Caco-2 (cell line): ENCODE data around the gene DIAPH1. TPM values are rescaled to one million over a fixed set of nuclear protein-coding genes. Genes with fewer than 3 reads are reported as not detected.

ENCODE experiments used
- Bru-seq: library from RNA; stranded (reverse); fragments of 400-500 nt; gene quantifications from one replicate; lab custom pipeline; 2021; lab: Mats Ljungman, UMichigan
- BruChase-seq, 2 experiments: library from RNA; stranded (reverse); fragments of 400-500 nt; gene quantifications; one replicate each; lab custom pipeline; 2021; lab: Mats Ljungman, UMichigan
- BruUV-seq: library from RNA; stranded (reverse); fragments of 400-500 nt; replicated peaks from 2 replicates; lab custom pipeline; 2021; lab: Mats Ljungman, UMichigan
- CTCF ChIA-PET: fragments of 300-600 bp; sonication (Branson Sonifier 250); formaldehyde crosslinking; loops from one replicate; lab custom pipeline; 2022; ENCODE audit warnings: antibody characterized with exemption; lab: Charles Lee
- POLR2A ChIA-PET: fragments of 300-600 bp; sonication (Branson Sonifier 250); formaldehyde crosslinking; loops from one replicate; lab custom pipeline; 2022; ENCODE audit warnings: antibody characterized with exemption; lab: Charles Lee
- DNase-seq, 2 experiments: peaks; one replicate each; pipeline versions ENCODE4 v3.0.0 to v3.0.0-alpha.2; 2020 to 2022
- H3K27me3 ChIP-seq: replicated peaks from 2 replicates; pipeline ENCODE4 v1.6.0; 2011; ENCODE audit warnings: low read length; ENCODE audit not compliant: control insufficient read depth, insufficient read depth
- H3K36me3 ChIP-seq: 2 replicates; pipeline ENCODE4 v1.5.1; 2011; ENCODE audit warnings: low read length; ENCODE audit not compliant: control insufficient read depth, insufficient read depth
- H3K4me1 ChIP-seq: fragments of 250-450 bp; sonication (Bioruptor Pico); 2 replicates; pipeline ENCODE4 v1.5.1; 2020; ENCODE audit warnings: mild to moderate bottlenecking
- H3K4me3 ChIP-seq: 2 replicates; pipeline ENCODE4 v1.5.1; 2011; ENCODE audit warnings: low read depth, mild to moderate bottlenecking, control low read depth, low read length
- H3K9me3 ChIP-seq: fragments of 250-450 bp; sonication (Bioruptor Pico); 2 replicates; pipeline ENCODE4 v1.5.1; 2020; ENCODE audit warnings: mild to moderate bottlenecking, moderate library complexity
- H3K27ac Mint-ChIP-seq: one replicate; pipeline ENCODE4 v1.8.0; 2022; ENCODE audit warnings: mixed read lengths; ENCODE audit not compliant: unreplicated experiment
- H3K27me3 Mint-ChIP-seq: one replicate; pipeline ENCODE4 v1.8.0; 2022; ENCODE audit warnings: mixed read lengths; ENCODE audit not compliant: insufficient read depth, unreplicated experiment
- H3K36me3 Mint-ChIP-seq: one replicate; pipeline ENCODE4 v1.8.0; 2022; ENCODE audit warnings: mild to moderate bottlenecking, mixed read lengths; ENCODE audit not compliant: insufficient read depth, unreplicated experiment
- H3K4me1 Mint-ChIP-seq: one replicate; pipeline ENCODE4 v1.8.0; 2022; ENCODE audit warnings: low read depth, mixed read lengths; ENCODE audit not compliant: unreplicated experiment
- H3K4me3 Mint-ChIP-seq: one replicate; pipeline ENCODE4 v1.8.0; 2022; ENCODE audit warnings: mild to moderate bottlenecking, moderate library complexity, mixed read lengths; ENCODE audit not compliant: unreplicated experiment
- H3K9me3 Mint-ChIP-seq: one replicate; pipeline ENCODE4 v1.8.0; 2022; ENCODE audit warnings: mixed read lengths; ENCODE audit not compliant: unreplicated experiment
- CTCF ChIP-seq, 2 experiments: fragments of 200-600 bp in 1 of 2; IDR thresholded peaks; 1 replicate in 1 of 2; 2 replicates in 1 of 2; pipeline versions ENCODE4 v1.5.1 to v1.8.0; 2011 to 2022; ENCODE audit warnings: antibody characterized with exemption in 1 of 2, control low read depth in 1 of 2, inconsistent platforms in 1 of 2, low read depth in 1 of 2, low read length in 1 of 2, mild to moderate bottlenecking in 1 of 2, moderate library complexity in 1 of 2; ENCODE audit not compliant: insufficient read depth in 1 of 2, severe bottlenecking in 1 of 2, unreplicated experiment in 1 of 2
- intact Hi-C: fragments of 100-400 bp; cut with micrococcal nuclease; formaldehyde crosslinking; loops from one replicate; pipeline ENCODE4 v1.10.0; 2022; ENCODE audit not compliant: unreplicated experiment
- long read RNA-seq: library from polyadenylated mRNA; stranded (forward); transcript quantifications from one replicate; pipeline ENCODE4 v2.0.0, GENCODE V29; 2022
- total RNA-seq: library from RNA; stranded (reverse); gene quantifications from 2 replicates; pipeline ENCODE4 v1.2.3, GENCODE V29; 2022

DIAPH1 gene
- total RNA-seq: 161 and 167 TPM in 2 replicates
- percentile 94 among the genes with signal in this experiment for Bru-seq, nascent RNA
- percentile 92 among the genes with signal in this experiment for BruChase-seq, experiment 1, labeled RNA remaining after a 2-hour chase
- percentile 95 among the genes with signal in this experiment for BruChase-seq, experiment 2, labeled RNA remaining after a 6-hour chase
- long read RNA-seq, partial matches to known transcripts: 17 of 107 reads
- long read RNA-seq, other reads (novel, unspliced or antisense): 88 of 107 reads

GRCh38 chr5:141618804-141619554 lies at the start of gene DIAPH1:
Gene DIAPH1, minus strand, starts transcription at chr5:141619000. Its CDS starts 86 bp downstream, at chr5:141618914.
- Mint-ChIP-seq H3K27me3 (no peaks in the 10 kb centered on the region), H3K27ac (peak within 1 kb of the TSS; percentile 96), H3K4me1 (peaks cover 13% of the 10 kb centered on the region), H3K4me3 (peak within 1 kb of the TSS; percentile 89), H3K36me3 (peaks cover 52% of the 10 kb centered on the region), H3K9me3 (no peaks in the 10 kb centered on the region)
- no TSS peak for BruUV-seq
- H3K4me1 ChIP-seq: peaks cover 29% of the 10 kb centered on the region
- intact Hi-C loops: loop anchor here (1.0 kb wide), 6 partner anchors 11 to 55 kb away; partner anchors contain the start of genes FCHSD1, HDAC3 and RELL2
- H3K4me3 ChIP-seq: peak within 1 kb of the TSS; percentile 87
- peaks cover 2% of the 10 kb centered on the region; the same call in 1 of the 2 replicates for H3K36me3 ChIP-seq
- no peaks in the 10 kb centered on the region for H3K9me3 ChIP-seq
- peak; percentile 95 to 97 for TF ChIP-seq CTCF (IDR thresholded peaks at IDR 0.05; ENCODE audit: insufficient read depth in 1 of 2, low read depth in 1 of 2, low read length in 1 of 2, severe bottlenecking in 1 of 2, unreplicated experiment in 1 of 2)
- POLR2A ChIA-PET: interaction anchor here (0.5 to 2.6 kb wide), 8 partner anchors 11 to 986 kb away, joined by 3 to 57 read pairs (median 3); partner anchors contain the start of genes CD14, HDAC3, RELL2 and TAF7
- peak; percentile 98 for DNase-seq
- H3K27me3 ChIP-seq: no peaks in the 10 kb centered on the region
- CTCF ChIA-PET: interaction anchor here (0.7 to 3.2 kb wide), 14 partner anchors 10 to 1403 kb away, joined by 3 to 190 read pairs (median 7); partner anchors contain the start of genes HDAC3 and RELL2

GRCh38 chr5:141665995-141666940 lies 47.5 kb upstream of the DIAPH1 start:
- Histone ChIP-seq H3K4me1 (no peaks in the 10 kb centered on the region), H3K4me3 (no peak overlapping the region), H3K36me3 (no peaks in the 10 kb centered on the region), H3K27me3 (no peaks in the 10 kb centered on the region), H3K9me3 (no peaks in the 10 kb centered on the region)
- TF ChIP-seq CTCF (IDR thresholded peaks at IDR 0.05; ENCODE audit: insufficient read depth in 1 of 2, low read depth in 1 of 2, low read length in 1 of 2, severe bottlenecking in 1 of 2, unreplicated experiment in 1 of 2): no peak
- ChIA-PET POLR2A (no interaction called here), CTCF (interaction anchor here (1.4 kb wide), 1 partner anchor 26 kb away, joined by 5 read pairs; no protein-coding TSS in a partner anchor)
- H3K9me3 Mint-ChIP-seq: no peaks in the 10 kb centered on the region
- no peaks in the 10 kb centered on the region for H3K27me3 Mint-ChIP-seq
- BruUV-seq: no TSS peak
- no peak for DNase-seq
- H3K4me1 Mint-ChIP-seq: no peaks in the 10 kb centered on the region
- no peak overlapping the region for H3K27ac Mint-ChIP-seq
- no peaks in the 10 kb centered on the region for H3K36me3 Mint-ChIP-seq
- H3K4me3 Mint-ChIP-seq: no peak overlapping the region
- intact Hi-C loops: loop anchor here (1.0 to 2.0 kb wide), 5 partner anchors 11 to 294 kb away; no protein-coding TSS in a partner anchor
